ENCODE results near the gene CRYBG1.
A peak's percentile ranks its signal among the peaks of the same experiment; 100 is the strongest.

Gene CRYBG1

DNA sequence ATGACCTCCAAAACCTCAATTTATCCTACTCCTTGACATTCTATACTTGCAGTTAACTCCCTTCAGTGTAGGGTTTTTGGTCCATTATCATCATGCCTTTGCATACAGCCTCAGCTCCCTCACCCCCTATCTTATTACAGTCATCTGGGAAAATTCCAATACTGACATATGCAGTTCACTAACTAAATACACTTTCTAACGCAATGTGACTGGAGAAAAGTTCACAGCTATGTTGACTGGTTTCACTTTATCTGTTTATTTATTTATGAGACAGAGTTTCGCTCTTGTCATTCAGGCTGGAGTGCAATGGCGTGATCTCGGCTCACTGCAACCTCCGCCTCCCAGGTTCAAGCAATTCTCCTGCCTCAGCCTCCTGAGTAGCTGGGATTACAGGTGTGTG is 64.9 kb downstream of the CRYBG1 start:
- DNase-seq, result no peak

DNA sequence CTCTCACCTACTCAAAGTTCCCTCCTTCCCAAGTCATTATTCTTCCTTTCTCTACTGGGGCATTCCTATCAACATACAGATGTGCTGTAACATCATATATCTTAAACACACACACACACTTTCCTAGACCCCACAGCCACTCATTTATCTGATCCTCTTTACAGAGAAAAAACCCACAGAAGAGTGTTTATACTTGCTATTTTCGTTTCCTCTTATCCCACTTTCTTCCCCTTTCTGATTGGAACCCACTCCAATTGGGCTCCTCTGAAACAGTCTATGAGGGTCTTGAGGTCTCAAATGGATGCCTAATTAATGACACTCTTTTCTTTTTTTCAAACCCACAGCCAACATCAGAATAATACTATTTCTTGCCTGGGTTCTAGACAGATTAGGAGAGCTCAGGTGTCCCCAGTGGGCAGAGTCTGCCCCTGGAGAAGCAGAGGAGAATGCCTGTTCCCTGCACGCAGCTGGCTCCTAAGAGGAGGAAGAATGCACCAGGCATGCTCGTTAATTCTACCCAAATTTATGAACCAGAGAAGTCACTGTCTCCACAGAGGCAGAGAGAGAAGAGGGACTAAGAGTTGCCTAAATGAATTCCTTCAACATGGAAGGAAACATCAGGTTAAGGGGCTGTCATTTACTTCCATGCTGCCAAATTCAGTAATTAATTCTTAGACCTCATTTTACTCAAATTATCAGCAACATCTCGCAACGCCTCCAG is 65.9 kb downstream of the CRYBG1 start:
- DNase-seq, result no peak

DNA sequence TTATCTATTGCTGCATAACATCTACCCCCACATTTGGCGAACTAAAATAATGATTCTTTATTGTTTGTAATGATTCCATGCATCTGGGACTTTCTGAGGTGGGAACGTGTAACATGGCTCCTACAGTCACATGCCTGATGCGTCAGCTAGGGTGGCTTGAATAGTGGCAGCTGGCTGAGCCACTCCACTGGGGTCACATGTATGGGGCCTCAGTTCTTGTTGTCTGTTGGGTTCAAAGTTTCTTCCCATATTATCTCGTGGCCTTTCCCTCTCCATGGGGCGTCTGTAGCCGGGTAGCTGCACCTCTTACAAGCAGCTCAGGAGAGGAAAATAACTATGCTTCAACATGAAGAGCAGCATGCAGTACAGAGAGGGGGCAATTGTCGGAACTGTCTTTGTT is 69.9 kb downstream of the CRYBG1 start:
- no peak for DNase-seq

DNA sequence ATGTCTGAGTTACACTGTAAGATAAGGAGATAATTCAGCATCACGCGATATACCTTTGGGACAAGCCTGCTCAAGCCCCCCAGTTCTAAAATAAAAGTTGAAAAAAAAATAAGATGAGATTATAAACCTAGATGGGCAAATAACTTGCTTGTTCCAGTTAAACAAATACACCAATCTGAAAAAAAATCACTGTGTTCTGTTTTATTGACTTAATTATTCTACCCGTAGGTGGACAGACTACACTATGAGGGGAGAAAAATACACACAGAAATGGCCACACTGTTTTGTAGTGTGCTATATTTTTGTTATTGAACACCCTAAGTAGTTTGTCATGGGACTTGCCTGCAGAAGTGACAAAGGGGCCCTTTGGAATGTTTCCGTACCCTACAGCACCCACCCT is 70.9 kb downstream of the CRYBG1 start:
- no peak for DNase-seq

DNA sequence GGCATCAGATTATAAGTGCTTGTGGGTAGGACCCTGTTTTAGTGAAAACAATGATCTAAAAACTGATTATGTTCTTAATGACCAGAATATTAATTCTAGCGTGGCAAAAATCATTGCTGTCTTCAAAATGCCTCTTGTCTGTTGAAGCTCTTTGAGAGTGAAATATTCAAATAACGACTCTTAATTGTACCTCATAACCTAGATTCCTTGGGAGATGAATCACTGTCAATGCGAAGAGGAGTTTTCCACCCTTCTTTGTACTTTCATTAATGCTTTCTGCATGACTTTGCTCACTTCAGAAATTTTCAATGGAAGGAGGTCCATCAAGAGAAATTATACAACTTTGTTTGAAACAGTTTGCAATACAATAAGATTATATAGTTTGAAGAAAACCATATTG is 71.5 kb downstream of the CRYBG1 start:
- peak; percentile 80 for DNase-seq

DNA sequence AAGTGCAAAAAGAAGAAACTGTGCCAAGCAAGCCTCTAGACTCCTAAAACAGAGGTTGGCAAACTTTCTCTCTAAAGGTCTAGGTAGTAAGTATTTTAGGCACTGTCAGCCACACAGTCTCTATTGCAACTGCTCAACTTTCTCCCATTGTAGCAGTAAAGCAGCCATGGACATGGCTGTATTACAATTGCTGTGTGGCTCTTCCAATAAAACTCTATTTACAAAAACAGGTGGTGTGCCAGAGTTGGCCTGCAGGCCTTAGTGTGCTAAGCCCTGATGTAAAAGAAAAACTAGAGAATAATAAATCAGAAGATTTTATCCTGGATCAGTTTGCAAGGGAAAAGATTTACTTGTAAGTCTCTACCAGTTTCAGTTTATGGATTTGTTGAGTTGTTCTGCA is 74.0 kb downstream of the CRYBG1 start:
- no peak for DNase-seq

DNA sequence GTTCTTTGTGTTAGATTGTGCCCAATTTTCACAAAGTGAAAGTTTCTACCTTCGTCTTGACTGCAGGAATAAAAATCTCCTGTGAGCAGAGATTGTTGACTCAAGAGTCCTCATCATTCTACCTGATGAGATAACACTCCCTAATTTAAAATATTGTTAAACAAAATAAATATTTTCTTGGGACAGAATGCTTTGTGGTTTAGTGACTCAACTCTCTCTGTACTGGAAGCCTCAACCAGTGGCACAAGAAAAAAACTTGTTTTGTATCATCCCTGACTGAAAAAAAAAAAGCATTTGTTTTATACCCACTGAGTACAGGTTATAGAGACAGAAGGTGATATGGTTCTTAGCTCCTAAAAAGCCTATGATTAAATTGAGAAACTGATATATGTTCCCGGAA is 78.9 kb downstream of the CRYBG1 start:
- peak; percentile 52 for DNase-seq

DNA sequence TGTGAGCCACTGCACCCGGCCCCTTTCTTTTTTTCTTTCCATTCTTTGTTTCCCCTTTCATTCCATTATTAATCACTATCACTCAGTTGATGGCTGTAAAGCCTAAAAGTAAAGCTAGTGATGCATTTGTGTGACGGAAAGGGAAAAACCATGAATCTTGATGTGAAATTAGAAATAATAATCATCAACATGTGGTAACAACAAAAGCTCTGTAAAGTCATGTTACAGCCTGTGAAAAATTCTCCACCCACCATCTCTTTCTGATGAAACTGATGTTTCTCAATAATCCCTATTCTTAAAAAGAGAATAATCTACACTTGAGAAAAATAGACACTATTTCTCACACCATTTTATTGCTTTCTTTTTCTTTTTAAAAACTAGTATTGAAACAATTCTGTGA is 80.0 kb downstream of the CRYBG1 start:
- no peak for DNase-seq

DNA sequence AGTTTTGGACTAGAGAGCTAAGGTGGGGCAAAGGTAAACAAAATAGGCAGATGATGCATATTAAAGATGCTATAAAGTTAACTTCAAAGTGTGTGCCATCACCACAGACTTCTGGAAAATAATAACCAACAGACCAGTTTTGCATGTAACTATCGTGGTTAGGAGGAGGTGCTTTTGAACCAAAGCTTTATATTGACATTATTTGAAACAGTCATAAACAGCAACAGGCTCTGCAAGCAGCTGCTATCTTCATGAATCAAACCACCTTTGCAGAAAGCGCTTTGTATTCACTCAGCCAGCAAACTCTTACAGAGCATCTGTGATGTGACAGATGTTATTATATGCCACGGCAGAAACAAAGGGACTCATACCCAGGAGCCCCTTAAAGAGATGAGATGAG is 81.9 kb downstream of the CRYBG1 start:
- no peak for DNase-seq

DNA sequence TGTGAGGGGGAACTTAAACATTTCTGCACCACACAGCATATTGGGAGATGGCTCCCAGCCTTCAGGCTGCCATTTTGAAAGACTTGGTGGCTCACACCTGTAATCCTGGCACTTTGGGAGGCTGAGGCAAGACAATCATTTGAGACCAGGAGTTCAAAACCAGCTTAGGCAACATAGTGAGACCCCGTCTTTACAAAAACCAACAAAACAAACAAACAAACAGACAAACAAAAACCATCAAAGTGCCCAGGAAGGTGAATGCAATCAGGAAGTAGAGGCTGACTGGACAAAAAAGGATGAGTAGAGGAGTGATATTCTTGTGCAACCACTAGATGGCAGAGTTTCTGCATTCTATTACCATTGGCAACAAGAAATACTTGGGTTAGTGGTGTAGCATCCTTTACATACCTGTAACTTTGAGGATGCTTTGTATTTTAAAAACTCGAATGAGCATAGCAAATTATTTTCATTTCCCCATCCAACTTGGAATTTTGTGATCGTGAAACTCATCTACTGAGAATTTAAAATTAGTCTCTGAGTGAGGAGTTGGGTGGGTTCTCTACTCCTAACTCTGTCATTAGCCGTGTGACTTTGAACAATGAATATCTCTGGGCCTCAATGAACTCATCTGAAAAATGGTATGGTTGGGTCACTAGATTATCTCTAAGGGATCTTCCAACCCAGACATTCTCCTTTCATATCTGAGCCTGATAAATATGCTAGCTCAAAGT is 84.4 kb downstream of the CRYBG1 start:
- peak; percentile 67 for DNase-seq

DNA sequence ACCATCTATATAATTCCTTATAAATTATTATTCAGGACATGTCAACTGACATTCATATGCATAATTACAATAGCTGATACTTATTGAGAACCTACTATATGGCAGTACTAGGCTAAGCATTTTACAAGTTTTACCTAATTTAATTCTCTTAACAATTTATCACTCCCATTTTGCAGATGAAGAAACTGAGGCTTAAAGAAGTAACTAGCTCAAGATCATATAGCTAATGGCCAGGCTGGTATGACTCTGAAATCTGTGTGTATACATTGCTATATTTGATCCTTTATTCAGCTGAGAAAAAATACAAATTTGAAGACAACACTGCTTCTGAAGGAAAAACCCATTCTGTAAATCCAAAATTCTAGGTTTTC is 85.0 kb downstream of the CRYBG1 start:
- DNase-seq, result no peak

DNA sequence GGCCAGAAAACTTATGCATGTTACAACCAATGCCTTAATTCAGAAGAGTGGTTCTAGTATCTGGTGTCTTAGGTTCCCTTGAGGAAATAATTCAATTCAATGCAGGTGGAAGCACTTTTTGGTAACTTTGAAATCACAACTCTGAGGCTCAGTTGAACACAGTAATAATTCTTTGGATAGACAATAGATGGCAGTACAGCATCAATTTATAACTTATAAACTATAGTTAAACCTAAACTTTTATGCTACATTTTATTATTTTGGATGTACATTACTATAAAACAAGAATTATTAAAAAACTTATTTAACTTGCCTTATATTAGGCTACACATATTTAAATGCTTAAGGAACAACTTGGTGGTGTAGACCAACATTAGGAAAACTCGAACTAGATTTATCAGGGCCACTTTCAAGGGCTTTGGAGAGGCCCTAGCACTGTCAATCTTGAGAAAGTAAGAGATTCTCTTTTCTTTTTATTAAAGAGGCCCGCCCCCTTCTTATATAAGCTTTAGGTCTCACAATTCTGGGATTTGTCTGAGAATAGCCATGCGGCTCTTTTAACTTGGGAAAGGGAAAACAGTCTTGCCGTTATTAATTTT is 85.9 kb downstream of the CRYBG1 start:
- peak; percentile 77 for DNase-seq

DNA sequence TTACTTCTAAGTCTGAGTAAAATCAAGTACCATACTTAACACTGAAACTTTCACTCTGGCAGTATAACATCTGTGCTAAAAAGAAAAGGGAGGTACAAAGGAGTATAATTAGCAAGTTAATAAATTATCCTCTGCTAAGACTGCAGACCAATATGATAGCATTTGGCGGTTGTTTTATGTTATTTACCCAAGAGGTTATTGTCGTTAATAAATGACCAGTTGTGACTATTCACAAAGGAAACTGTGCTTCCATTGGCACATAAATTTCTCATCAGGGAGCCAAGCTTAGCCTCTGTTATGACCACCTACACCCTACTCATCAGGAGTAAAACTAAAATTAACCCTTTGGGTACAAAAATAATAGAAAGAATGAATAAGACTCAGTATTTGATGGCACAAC is 86.5 kb downstream of the CRYBG1 start:
- DNase-seq, result peak; percentile 85

DNA sequence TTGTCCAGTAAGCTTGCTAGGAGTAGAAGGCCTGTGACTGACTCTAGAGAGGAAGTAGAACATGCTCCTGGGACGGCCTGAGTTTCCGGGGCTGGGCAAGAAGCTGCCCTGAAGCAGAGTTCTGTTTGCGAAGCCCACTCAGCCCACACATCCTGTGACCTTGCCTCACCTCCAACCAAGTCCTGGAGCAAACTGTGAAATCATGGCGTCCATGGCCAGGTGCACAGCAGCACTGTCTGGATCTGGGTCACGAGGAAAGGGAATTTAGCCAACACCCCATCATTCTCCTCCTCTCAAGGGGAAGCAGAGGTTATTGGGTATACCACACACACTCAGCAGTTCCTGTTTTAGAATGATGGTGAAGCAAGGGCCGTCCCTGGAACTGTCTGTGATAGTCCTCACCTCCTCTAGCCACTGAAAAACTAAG is 87.5 kb downstream of the CRYBG1 start:
- no peak for DNase-seq

DNA sequence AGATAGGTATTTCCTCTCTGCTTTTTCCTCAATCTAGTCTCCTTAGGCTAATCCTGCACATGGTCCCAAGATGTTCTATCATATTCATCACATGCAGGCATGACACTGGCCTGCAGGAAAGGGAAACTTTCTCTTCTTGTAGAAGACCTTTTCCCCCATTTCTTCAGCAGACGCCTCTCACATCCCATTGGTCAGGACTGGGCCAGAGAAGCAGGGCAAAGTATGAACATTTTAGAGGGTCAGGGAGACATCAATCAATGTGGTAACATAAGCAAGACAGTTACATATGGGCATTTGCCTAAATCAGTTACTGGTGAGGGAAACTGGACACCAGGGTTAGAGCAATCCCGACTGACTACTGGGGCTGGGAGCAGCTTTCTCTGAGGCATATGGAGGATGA is 90.1 kb downstream of the CRYBG1 start:
- DNase-seq, result no peak

DNA sequence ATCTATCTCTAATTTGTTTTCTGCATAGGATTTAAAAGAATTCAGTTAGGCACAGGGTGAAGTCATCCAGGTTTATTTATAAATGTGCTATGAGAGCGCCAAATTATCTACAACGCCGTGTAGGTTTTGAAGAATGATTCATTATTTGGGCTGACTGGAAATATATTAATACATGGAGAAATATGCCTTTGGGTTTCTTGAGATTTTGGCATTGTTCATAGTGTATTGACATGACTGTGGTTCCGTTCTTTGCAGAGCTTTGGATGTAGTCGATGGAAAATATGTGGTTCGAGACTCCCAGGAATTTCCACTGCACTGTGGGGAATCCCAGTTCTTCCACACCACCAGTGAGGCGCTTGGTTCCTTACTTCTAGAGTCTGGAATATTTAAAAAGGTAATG is 90.9 kb downstream of the CRYBG1 start:
- peak; percentile 35 for DNase-seq

DNA sequence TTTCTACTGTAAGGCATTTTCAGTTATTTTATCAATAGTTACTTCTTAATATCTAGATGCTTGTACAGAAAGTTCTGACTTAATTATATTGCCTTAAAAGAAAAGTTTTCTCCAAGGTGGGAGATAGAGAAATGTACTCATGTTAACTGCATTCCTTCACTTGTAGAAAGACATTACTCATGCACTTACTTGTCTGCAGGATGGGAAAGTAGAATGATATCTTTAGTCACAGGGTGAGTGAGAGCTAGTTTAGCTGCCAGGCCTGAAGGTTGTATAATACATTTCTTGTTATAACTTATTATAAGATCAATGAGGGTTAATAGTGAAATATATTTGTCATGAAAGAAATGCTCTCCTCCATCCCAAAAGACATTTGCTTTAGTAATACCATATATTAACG is 92.1 kb downstream of the CRYBG1 start:
- DNase-seq, result no peak

DNA sequence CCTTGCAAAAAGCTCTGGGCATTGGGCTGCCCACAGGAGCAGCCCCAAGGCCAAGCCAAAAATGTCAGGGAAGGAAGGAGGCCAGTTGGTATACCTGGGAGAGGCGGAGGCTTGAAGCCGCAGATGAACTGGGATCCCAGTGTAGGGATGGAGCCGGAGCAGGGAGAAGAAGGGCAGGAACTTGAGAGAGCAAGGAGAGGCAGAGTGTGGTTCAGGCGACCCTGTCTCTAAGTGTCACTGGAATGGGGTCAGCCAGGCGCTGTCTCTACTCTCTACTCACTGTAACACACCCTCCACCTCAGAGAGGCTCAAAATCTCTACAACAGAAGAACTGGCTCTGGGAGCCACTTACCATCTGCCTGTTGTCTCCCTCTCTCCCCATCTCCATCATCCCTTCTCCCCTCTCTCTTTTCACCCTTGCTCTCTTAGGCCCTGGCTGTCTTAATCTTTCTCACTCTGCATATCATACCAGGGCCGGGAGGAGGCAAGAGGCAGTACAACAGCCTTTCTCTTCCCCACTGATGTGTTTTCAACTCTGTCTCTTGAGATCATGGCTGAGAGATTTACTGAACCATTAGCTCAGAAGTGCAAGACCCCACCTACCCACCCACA is 93.3 kb downstream of the CRYBG1 start:
- DNase-seq, result no peak

DNA sequence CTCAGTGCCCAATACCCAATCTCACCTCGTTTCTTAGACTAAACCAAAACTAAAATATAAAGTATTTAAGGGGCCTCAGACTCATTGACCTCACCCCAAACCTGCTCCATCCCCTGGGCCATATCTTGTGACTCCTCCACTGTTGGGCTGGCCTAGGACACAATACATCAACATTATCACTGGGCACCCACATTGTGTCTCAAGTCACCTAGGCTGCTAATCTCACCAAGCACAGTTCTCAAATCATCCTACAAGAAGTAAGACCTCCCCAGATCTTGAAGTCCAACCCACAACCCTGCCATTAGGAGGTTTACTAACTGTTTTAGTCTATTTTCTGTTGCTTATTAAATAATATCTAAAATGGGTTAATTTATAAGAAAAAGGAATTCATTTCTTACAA is 96.2 kb downstream of the CRYBG1 start:
- DNase-seq, result no peak

DNA sequence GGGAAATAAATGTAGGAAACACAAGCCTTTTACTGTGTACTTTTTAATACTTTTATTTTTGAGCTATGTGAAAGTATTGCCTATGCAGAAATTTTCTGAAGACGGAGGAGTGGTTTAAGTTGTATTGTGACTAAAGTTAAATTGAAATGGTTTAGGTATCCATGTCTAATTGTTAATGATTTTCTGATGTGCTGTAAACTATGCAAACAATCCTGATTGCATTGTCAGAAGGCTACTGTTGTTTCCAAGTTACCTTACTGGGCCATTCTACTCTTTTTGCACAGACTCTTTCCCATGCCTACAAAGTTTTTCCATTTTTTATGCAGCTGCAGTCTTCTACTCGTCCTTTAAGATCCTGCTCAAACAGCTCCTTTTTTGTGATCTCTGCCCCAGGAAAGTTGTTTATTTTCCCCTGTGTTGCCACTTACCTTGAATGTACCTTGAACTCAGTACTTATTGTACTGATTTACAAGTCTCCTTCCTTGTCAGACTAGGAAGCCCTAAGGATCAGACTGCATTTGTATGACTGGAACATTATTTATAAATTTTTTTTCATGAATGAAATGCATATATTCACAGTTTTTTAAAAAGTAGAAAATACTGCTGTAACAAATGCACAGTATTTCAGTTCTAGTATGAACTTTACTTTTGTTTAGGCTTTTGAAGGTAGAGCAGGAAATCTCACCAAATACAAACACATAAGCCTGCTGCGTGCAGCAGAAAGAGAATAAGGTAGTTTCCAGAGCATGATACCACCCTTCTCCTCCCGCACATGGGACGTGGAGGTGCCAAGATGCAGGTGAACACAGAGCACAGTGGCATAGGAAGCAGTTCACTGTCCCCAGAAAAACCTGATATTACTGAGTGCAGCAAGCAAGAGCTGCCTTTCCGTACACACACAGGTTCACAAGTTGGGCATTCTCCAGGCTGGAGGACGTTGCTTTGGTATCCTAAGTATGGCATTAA is 97.8 kb downstream of the CRYBG1 start:
- no peak for DNase-seq

DNA sequence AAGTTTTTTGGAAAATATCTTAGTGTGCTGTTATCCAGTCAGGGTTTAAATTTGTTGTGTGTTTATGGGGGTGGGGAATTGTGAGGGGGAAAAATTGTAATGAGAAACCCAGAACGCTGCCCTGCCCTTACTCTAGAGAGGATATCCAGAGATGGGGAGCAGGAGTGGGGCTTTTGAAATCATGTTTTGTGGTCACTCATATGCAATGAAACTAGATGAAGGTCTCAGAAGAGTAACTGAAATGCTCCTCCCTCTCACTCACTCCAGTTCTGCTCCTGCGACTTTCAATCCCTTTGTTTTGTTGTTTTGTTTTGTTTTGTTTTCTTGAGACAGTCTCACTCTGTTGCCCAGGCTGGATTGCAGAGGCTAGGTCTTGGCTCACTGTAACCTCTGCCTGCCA is 100.0 kb downstream of the CRYBG1 start:
- DNase-seq, result no peak

DNA sequence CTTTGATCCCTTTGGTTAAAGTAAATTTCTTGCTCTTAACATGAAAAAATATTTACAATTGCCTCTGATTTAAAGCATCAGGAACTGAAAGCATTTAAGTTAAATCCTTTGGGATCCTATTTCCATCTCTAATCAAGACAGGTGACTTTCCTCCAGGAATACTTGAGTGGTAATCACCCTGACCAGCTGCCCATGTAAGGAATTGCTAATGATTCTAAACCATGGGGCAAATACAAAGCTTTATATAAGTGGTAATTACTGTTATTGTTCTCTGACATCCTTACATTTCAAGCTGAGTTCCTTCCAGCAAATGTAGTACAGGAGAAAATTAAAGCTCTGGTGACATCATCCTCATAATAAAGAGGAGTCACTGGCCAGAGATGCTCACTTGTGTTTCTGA is 100.6 kb downstream of the CRYBG1 start:
- no peak for DNase-seq

All from kidney glomerular epithelial cell (primary cell).